ENCODE results near the gene ZXDB.
"Not testable (repeated sequence)": the region's sequence is repeated elsewhere in the genome, so short reads cannot be mapped to it uniquely, and the experiment has no call there.

Gene ZXDB

DNA sequence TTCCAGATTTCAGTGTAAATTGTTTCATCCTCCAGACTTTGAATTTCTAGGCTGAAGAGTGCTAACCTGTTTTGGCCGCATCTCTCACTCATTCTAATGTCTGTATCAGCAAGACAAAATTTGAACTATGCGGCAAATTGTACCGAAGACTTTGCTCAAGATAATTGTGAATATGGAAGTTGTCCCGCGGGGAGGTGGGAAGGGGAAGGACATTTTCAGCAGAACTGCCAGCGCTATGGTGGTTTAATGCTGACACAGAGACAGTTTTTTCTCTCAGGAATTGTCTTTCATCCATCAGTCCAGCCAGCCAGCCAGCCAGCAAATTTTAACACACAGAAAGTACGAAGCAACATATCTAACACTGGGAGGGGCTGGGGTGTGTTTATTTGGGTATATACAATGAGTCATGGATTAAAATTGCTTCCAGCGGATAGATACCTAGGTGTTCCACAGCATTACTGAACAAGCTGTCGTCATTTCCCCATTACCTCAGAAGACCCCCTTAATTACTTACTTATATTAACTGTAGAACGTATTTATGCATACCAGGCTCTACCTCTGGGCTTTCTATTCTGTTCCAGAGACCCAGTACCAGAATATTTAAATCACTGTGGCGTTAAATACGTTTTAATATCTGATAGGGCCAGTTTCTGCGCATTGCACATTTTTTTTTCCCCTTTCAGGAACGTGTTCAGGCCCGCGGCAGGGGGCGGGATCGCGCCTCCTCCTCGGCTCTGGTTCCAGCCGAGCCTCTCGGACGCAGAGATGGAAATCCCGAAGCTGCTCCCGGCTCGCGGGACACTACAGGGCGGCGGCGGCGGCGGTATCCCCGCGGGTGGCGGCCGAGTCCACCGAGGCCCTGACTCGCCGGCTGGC, at the start of gene ZXDB:
ZXDB (plus strand) TSS at position 728 of the 876 bp plus-strand sequence; CDS start at position 766, 38 bp downstream.
- not testable (repeated sequence) for H3K36me3 ChIP-seq (ENCODE audit: insufficient read depth); H3K4me3 ChIP-seq (IDR thresholded peaks at IDR 0.05; ENCODE audit: insufficient read depth, low read depth, low read length); H4K20me1 ChIP-seq (ENCODE audit: insufficient read depth); H3K27me3 ChIP-seq (ENCODE audit: insufficient read depth, low read depth)
- Histone ChIP-seq H3K27ac (peak within 1 kb of the TSS; percentile 88), H3K79me2 (ENCODE audit: insufficient read depth, low read depth) (peaks cover 24% of the 10 kb centered on the region), H3K9ac (peak within 1 kb of the TSS; percentile 89), H3K4me1 (ENCODE audit: low read depth, poor library complexity, severe bottlenecking) (peaks cover 31% of the 10 kb centered on the region), H2AFZ (ENCODE audit: low read depth) (peak within 1 kb of the TSS; percentile 83), H3K4me2 (peak within 1 kb of the TSS; percentile 81)

- Histone ChIP-seq H3K4me3 (IDR thresholded peaks at IDR 0.05; ENCODE audit: insufficient read depth, low read depth, low read length) (no peak overlapping the region), H3K27ac (no peak overlapping the region)
- TF ChIP-seq, protein P1, sequence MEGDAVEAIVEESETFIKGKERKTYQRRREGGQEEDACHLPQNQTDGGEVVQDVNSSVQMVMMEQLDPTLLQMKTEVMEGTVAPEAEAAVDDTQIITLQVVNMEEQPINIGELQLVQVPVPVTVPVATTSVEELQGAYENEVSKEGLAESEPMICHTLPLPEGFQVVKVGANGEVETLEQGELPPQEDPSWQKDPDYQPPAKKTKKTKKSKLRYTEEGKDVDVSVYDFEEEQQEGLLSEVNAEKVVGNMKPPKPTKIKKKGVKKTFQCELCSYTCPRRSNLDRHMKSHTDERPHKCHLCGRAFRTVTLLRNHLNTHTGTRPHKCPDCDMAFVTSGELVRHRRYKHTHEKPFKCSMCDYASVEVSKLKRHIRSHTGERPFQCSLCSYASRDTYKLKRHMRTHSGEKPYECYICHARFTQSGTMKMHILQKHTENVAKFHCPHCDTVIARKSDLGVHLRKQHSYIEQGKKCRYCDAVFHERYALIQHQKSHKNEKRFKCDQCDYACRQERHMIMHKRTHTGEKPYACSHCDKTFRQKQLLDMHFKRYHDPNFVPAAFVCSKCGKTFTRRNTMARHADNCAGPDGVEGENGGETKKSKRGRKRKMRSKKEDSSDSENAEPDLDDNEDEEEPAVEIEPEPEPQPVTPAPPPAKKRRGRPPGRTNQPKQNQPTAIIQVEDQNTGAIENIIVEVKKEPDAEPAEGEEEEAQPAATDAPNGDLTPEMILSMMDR (conservative IDR thresholded peaks at IDR 0.05; ENCODE audit: low read depth, low read length) = no peak
These were observed 26.6 kb upstream of the ZXDB start for GRCh38 chrX:57565198-57565597.

DNA sequence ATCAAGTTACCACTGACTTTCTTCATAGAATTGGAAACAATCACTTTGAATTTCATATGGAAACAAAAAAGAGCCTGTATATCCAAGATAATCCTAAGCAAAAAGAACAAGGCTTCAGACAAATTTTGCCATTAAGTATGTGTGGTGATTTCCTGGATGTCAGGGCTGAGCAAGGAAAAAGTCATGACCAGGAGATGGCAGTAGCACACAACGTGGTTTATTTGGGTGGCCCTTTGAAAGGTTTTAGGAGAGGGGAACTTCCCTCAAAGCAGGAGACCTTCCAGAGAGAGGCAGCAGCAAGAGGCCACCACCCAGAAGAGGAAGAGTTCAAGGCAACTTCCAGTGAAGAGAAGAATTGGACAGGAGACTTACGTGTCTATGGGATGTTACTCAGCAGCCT, 18.1 kb upstream of the ZXDB start:
- Histone ChIP-seq H3K79me2 (ENCODE audit: insufficient read depth, low read depth) (no peaks in the 10 kb centered on the region), H3K4me3 (IDR thresholded peaks at IDR 0.05; ENCODE audit: insufficient read depth, low read depth, low read length) (no peak overlapping the region), H3K9ac (no peak overlapping the region), H3K27me3 (ENCODE audit: insufficient read depth, low read depth) (no peaks in the 10 kb centered on the region), H3K36me3 (ENCODE audit: insufficient read depth) (no peaks in the 10 kb centered on the region), H2AFZ (ENCODE audit: low read depth) (peak overlapping the region; percentile 30; the same call in 1 of the 2 replicates), H3K4me2 (no peak overlapping the region), H3K27ac (no peak overlapping the region), H4K20me1 (ENCODE audit: insufficient read depth) (no peaks in the 10 kb centered on the region), H3K4me1 (ENCODE audit: low read depth, poor library complexity, severe bottlenecking) (peaks cover 25% of the 10 kb centered on the region)
- TF ChIP-seq, protein P1 (conservative IDR thresholded peaks at IDR 0.05; ENCODE audit: low read depth, low read length) = peak; percentile 55

More at GRCh38 chrX:57565198-57565597, 26.6 kb upstream of the ZXDB start:
- H3K27me3 ChIP-seq (ENCODE audit: insufficient read depth, low read depth) = no peaks in the 10 kb centered on the region
- H2AFZ ChIP-seq (ENCODE audit: low read depth) = no peak overlapping the region
- no peak overlapping the region for H3K4me2 ChIP-seq
- H3K36me3 ChIP-seq (ENCODE audit: insufficient read depth) = no peaks in the 10 kb centered on the region
- H3K4me1 ChIP-seq (ENCODE audit: low read depth, poor library complexity, severe bottlenecking) = no peaks in the 10 kb centered on the region
- no peak overlapping the region for H3K9ac ChIP-seq
- H3K79me2 ChIP-seq (ENCODE audit: insufficient read depth, low read depth) = no peaks in the 10 kb centered on the region
- H4K20me1 ChIP-seq (ENCODE audit: insufficient read depth) = no peaks in the 10 kb centered on the region

DNA sequence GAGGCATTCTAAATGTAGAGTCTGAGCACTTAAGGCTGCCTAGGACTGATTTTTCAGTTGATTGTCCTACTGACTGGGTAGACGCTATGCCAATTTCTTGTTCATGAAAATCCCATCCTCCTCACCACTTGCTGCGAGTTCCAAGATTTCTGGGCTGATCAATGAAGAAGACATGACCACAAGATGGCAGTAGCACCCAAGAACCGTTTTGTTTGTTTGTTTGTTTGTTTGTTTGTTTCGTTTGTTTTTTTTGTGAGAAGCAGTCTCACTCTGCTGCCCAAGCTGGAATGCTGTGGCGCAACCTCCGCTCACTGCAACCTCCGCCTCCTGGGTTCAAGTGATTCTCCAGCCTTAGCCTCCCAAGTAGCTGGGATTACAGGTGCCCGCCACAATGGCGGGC, 8.9 kb upstream of the ZXDB start:
- H3K79me2 ChIP-seq (ENCODE audit: insufficient read depth, low read depth); H3K27me3 ChIP-seq (ENCODE audit: insufficient read depth, low read depth): not testable (repeated sequence)

DNA sequence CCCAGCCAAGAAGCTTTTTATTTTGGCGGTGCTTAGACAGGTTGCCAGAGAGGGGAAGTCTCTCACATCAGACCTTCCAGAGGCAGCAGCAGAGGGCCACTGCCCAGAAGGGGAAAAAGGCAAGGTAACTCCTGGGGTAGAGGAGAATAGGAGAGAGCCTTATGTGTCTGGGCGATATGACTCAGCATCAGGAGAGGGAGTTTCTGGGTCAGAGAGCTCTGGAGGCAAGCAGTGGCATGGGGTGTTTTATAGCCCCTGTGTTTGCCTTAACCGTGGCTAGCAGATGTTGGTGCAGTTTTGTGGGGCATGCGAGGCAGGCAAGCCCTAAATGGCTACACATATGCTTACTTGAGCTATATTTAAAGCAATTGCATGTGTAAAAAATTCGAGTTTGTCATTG, 8.3 kb upstream of the ZXDB start:
- H3K4me3 ChIP-seq (IDR thresholded peaks at IDR 0.05; ENCODE audit: insufficient read depth, low read depth, low read length) = no peak overlapping the region
- H3K27ac ChIP-seq = no peak overlapping the region
- TF ChIP-seq, protein P1 (conservative IDR thresholded peaks at IDR 0.05; ENCODE audit: low read depth, low read length) = no peak
- no peak overlapping the region for H3K9ac ChIP-seq
- H2AFZ ChIP-seq (ENCODE audit: low read depth) = no peak overlapping the region
- no peaks in the 10 kb centered on the region for H3K27me3 ChIP-seq (ENCODE audit: insufficient read depth, low read depth)
- H4K20me1 ChIP-seq (ENCODE audit: insufficient read depth) = no peaks in the 10 kb centered on the region
- H3K79me2 ChIP-seq (ENCODE audit: insufficient read depth, low read depth) = no peaks in the 10 kb centered on the region
- H3K36me3 ChIP-seq (ENCODE audit: insufficient read depth) = no peaks in the 10 kb centered on the region
- no peak overlapping the region for H3K4me2 ChIP-seq
- H3K4me1 ChIP-seq (ENCODE audit: low read depth, poor library complexity, severe bottlenecking) = no peaks in the 10 kb centered on the region

More for the DNA sequence above, 8.9 kb upstream of the ZXDB start:
- not testable (repeated sequence) for H3K9ac ChIP-seq; H3K36me3 ChIP-seq (ENCODE audit: insufficient read depth); H4K20me1 ChIP-seq (ENCODE audit: insufficient read depth); H3K4me3 ChIP-seq (IDR thresholded peaks at IDR 0.05; ENCODE audit: insufficient read depth, low read depth, low read length); H3K27ac ChIP-seq; H2AFZ ChIP-seq (ENCODE audit: low read depth); H3K4me2 ChIP-seq; H3K4me1 ChIP-seq (ENCODE audit: low read depth, poor library complexity, severe bottlenecking)
